ENCODE data around the gene ZNF436.

GRCh38 chr1:23341931-23342692, 27.5 kb downstream of the ZNF436 start:
- TF ChIP-seq CHD2 (IDR thresholded peaks at IDR 0.05; ENCODE audit: low read length, partially characterized antibody): no peak
- no peak for TF ChIP-seq SMC3 (IDR thresholded peaks at IDR 0.05; ENCODE audit: low read depth, low read length)
- TF ChIP-seq IRF3 (IDR thresholded peaks at IDR 0.05; ENCODE audit: low read depth, low read length): no peak
- TF ChIP-seq TCF12 (IDR thresholded peaks at IDR 0.05): no peak

Data from SK-N-SH (cell line).